Kidney (tissue), 14 donors: ENCODE results near the gene HIKESHI. TPM values are rescaled to one million over a fixed set of nuclear protein-coding genes. Genes with fewer than 3 reads are reported as not detected.
"Not testable (repeated sequence)": the region's sequence is repeated elsewhere in the genome, so short reads cannot be mapped to it uniquely, and the experiment has no call there.

ENCODE experiments used
- DNase-seq, 5 donors: peaks; one replicate each; pipeline ENCODE4 v3.0.0-alpha.2; 2013 to 2020
- FAIRE-seq: peaks from 2 replicates; lab custom pipeline; 2012; peaks lifted over from hg19 to GRCh38; lab: Jason Lieb, UNC
- H3K27ac ChIP-seq, 2 donors: one replicate each; pipeline ENCODE4 v1.7.0; 2013; ENCODE audit warnings: low read depth in 2 of 2, low read length in 2 of 2, inconsistent platforms in 1 of 2
- H3K27me3 ChIP-seq: one replicate; pipeline ENCODE4 v1.7.1; 2013; ENCODE audit warnings: low read length, inconsistent platforms; ENCODE audit not compliant: control insufficient read depth, insufficient read depth
- H3K36me3 ChIP-seq, 3 donors: one replicate each; pipeline versions ENCODE4 v1.7.0 to v1.7.1; 2013; ENCODE audit warnings: low read length in 3 of 3, control low read depth in 1 of 3, inconsistent platforms in 1 of 3; ENCODE audit not compliant: insufficient read depth in 3 of 3, control insufficient read depth in 2 of 3
- H3K4me1 ChIP-seq, 3 donors: one replicate each; pipeline versions ENCODE4 v1.7.0 to v1.7.1; 2013; ENCODE audit warnings: low read length in 3 of 3, inconsistent platforms in 1 of 3, low read depth in 1 of 3; ENCODE audit not compliant: control insufficient read depth in 2 of 3, insufficient read depth in 2 of 3
- H3K4me3 ChIP-seq, 3 donors: one replicate each; pipeline versions ENCODE4 v1.7.0 to v1.8.1; 2013; ENCODE audit warnings: low read length in 3 of 3, control low read depth in 1 of 3, inconsistent platforms in 1 of 3
- H3K9ac ChIP-seq, 3 donors: one replicate each; pipeline versions ENCODE4 v1.7.0 to v1.7.1; 2013; ENCODE audit warnings: low read length in 3 of 3, control low read depth in 1 of 3, inconsistent platforms in 1 of 3
- H3K9me3 ChIP-seq, 3 donors: one replicate each; pipeline versions ENCODE4 v1.7.0 to v1.7.1; 2013; ENCODE audit warnings: low read length in 3 of 3, control low read depth in 1 of 3, inconsistent platforms in 1 of 3; ENCODE audit not compliant: control insufficient read depth in 2 of 3, insufficient read depth in 1 of 3
- intact Hi-C: fragments of 100-400 bp; cut with DNase I; formaldehyde crosslinking; loops from one replicate; pipeline ENCODE4 v1.11.1; 2022
- polyA plus RNA-seq: library from polyadenylated mRNA; stranded (reverse); fragments of 350-450 nt; fragmentation: Illumina TruSeq; extraction: RNeasy Lipid Tissue Mini Kit (QIAGEN cat#74804); gene quantifications from one replicate; pipeline ENCODE4 v1.2.3, GENCODE V29; 2014; ENCODE audit warnings: low read depth, low replicate concordance; ENCODE audit not compliant: insufficient read depth
- total RNA-seq: library from RNA; stranded (reverse); fragmentation: NEBNext Ultra II Directional; extraction: Animal tissue kit (Norgen Biotek cat#: 25700); gene quantifications from one replicate; pipeline ENCODE4 v1.2.1, GENCODE V29; 2021
- TF ChIP-seq, protein P1 (sequence below): IDR thresholded peaks from 3 replicates; pipeline ENCODE4 v1.5.1; 2012; ENCODE audit warnings: mild to moderate bottlenecking, moderate library complexity, borderline replicate concordance; ENCODE audit not compliant: insufficient read depth; ENCODE audit errors: extremely low read depth
- donor health status: control.
- donor health status: control.
- donor health status: control.
- donor health status: control.
- donor health status: control.
- donor health status: DM: yes; HTN: yes; CAD: no.
- donor health status: Normal renal cell carcinoma (clear cell type).

Gene HIKESHI
- total and polyA plus RNA-seq, 2 donors from 2014 or later, result 26.9 to 47.0 TPM

DNA sequence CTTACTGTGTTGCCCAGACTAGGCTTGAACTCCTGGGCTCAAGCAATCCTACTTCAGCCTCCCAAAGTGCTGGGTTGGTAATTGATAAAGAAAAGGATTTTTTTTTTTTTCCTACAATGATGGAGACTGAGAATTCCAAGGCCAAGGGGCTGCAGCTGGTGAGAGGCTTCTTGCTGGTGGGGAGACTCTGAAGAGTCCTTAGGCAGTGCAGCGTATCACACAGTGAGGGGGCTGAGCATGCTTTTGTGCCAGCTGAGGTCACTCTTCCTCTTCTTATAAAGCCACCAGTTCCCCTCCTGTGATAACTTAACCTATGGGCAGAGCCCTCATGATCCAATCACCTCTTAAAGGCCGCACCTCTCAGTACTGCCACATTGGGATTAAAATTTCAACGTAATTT is 44.5 kb downstream of the HIKESHI start:
- intact Hi-C loops, result no loop called here
- Histone ChIP-seq H3K9me3 (no peaks in the 10 kb centered on the region), H3K9ac (no peak overlapping the region), H3K27me3 (no peaks in the 10 kb centered on the region), H3K4me3 (no peak overlapping the region), H3K27ac (no peak overlapping the region), H3K4me1 (no peaks in the 10 kb centered on the region), H3K36me3 (peaks cover 0 to 10% (median 0%) of the 10 kb centered on the region in 3 donors)
- FAIRE-seq (no peak), DNase-seq (no peak)
- TF ChIP-seq, protein P1, sequence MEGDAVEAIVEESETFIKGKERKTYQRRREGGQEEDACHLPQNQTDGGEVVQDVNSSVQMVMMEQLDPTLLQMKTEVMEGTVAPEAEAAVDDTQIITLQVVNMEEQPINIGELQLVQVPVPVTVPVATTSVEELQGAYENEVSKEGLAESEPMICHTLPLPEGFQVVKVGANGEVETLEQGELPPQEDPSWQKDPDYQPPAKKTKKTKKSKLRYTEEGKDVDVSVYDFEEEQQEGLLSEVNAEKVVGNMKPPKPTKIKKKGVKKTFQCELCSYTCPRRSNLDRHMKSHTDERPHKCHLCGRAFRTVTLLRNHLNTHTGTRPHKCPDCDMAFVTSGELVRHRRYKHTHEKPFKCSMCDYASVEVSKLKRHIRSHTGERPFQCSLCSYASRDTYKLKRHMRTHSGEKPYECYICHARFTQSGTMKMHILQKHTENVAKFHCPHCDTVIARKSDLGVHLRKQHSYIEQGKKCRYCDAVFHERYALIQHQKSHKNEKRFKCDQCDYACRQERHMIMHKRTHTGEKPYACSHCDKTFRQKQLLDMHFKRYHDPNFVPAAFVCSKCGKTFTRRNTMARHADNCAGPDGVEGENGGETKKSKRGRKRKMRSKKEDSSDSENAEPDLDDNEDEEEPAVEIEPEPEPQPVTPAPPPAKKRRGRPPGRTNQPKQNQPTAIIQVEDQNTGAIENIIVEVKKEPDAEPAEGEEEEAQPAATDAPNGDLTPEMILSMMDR, result no peak

DNA sequence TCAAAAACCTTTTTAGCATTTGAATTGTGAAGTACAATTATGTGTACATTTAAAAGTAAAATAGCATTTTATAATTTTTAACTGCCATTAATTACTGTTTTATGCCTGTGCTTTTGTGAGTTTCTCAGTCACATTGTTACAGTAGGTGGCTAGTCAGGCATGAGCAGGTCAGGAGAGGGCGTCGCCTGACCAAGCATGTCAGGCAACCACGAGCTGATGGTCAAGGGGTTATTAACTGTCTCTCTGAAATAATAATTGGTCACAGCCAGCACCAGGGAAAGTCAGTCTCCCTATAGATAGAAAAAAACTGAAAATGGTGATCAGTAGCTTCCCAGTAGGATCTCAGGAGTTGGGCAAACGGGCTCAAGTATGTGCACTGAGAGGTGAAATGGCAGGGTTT is 53.2 kb downstream of the HIKESHI start:
- peak in 2 of 5 donors; percentile 31 to 32 for DNase-seq
- no peaks in the 10 kb centered on the region for H3K36me3 ChIP-seq
- no peaks in the 10 kb centered on the region for H3K4me1 ChIP-seq
- TF ChIP-seq, protein P1, result no peak
- no peaks in the 10 kb centered on the region for H3K27me3 ChIP-seq
- no peak overlapping the region for H3K4me3 ChIP-seq
- no peaks in the 10 kb centered on the region for H3K9me3 ChIP-seq
- no peak for FAIRE-seq
- intact Hi-C loops, result no loop called here
- H3K9ac ChIP-seq, result no peak overlapping the region
- no peak overlapping the region for H3K27ac ChIP-seq

DNA sequence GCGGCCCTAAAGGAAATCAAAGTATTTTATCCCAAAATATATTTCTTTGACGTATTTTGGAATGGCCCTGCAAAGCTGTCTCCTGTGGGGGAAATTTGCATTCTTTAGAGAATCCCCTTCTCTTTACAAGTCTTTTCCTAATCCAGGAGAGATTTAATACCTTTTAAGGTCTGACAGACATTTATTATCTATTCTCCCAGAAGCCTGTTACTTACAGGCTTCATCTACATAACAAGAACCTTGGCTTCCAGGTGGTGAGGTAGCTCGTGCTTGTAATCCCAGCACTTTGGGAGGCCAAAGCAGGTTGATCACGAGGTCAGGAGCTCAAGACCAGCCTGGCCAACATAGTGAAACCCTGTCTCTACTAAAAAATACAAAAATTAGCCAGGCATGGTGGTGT is 55.4 kb downstream of the HIKESHI start:
- FAIRE-seq, H3K4me1 ChIP-seq, intact Hi-C loops: not testable (repeated sequence)

DNA sequence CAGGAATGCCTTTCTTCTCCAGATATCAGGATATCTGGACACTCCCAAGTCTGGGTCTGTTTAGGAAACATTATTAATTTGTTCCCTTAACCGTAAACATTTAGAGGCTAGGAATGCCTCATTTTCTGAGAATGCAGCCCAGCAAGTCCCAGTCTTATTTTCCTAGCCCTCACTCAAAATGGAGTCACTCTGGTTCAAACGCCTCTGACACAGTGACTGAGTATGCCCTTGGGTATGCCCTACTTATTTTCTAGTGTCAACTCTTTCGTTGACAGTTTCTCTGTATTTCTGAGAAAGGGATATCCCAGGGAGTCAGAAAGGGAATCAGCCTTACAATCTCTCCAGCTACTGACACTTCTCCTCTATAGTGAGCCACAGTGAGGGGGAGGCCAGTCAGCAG is 56.7 kb downstream of the HIKESHI start:
- Histone ChIP-seq H3K4me1 (no peaks in the 10 kb centered on the region), H3K9me3 (no peaks in the 10 kb centered on the region), H3K27me3 (no peaks in the 10 kb centered on the region), H3K27ac (no peak overlapping the region), H3K4me3 (no peak overlapping the region), H3K36me3 (no peaks in the 10 kb centered on the region), H3K9ac (no peak overlapping the region)
- TF ChIP-seq, protein P1, result no peak
- no peak for DNase-seq
- FAIRE-seq, result no peak
- intact Hi-C loops, result no loop called here

More for the DNA sequence above, 55.4 kb downstream of the HIKESHI start:
- H3K9ac ChIP-seq, H3K4me3 ChIP-seq, DNase-seq, H3K9me3 ChIP-seq, H3K27me3 ChIP-seq, H3K27ac ChIP-seq, H3K36me3 ChIP-seq: not testable (repeated sequence)
